Measurements from ENCODE around the gene ZNF662.

GRCh38 chr3:42894698-42895579 lies 11.0 kb upstream of the ZNF662 start:
- TF ChIP-seq CTCF (IDR thresholded peaks at IDR 0.05), result no peak
- TF ChIP-seq POLR2AphosphoS5 (IDR thresholded peaks at IDR 0.05), result no peak

All from transverse colon (tissue), 4 donors.